NCI-H82 treated with DMSO at 0.1 percent for 48 hours (cell line): ENCODE measurements around the gene LYPD5.
"Not testable (repeated sequence)": the region's sequence is repeated elsewhere in the genome, so short reads cannot be mapped to it uniquely, and the experiment has no call there.

Experiments used
- DNase-seq: peaks from one replicate; lab custom pipeline; 2025; ENCODE audit not compliant: unreplicated experiment; lab: John Stamatoyannopoulos, UW

The LYPD5 gene, protein sequence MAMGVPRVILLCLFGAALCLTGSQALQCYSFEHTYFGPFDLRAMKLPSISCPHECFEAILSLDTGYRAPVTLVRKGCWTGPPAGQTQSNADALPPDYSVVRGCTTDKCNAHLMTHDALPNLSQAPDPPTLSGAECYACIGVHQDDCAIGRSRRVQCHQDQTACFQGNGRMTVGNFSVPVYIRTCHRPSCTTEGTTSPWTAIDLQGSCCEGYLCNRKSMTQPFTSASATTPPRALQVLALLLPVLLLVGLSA

DNA sequence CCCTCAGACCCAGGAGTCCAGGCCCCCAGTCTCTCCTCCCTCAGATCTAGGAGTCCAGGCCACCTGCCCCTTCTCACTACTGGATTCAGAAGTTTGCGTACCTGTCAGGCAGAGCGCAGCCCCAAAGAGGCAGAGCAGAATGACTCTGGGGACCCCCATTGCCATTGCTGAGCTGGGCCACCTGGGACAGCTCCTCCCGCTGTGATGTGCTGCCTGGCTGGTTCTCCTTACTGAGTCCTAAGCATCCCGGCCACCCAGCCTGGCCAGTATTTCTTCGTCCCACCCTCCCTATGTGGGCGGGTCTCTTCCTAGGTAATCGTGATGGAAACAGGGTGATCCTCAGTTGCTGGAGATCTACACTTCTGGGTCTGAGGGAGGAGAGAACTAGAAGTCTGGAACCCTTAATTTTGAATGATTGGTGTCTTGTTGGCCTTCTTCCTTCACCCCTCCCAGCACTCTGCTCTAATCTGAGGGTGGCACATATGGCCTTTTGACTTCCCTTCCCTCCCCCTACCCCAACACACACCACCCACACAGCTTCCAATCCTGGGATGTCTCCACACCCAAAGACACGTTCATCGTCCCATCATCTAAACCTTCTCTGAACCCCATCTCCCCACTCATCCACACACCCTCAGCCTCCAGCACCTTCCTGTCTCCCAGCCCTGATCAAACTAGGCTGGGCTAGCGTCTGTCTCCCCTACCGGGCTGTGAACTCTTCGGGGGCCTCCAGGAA is at the start of gene LYPD5:
LYPD5 (minus strand) TSS at position 232 of the 736 bp plus-strand sequence; CDS start at position 165, 67 bp downstream.
- DNase-seq: no peak

GRCh38 chr19:43848821-43849220 is 46.6 kb upstream of the LYPD5 start:
- no peak for DNase-seq

GRCh38 chr19:43847884-43848283 is 45.6 kb upstream of the LYPD5 start:
- DNase-seq: no peak

GRCh38 chr19:43847246-43847645 is 45.0 kb upstream of the LYPD5 start:
- DNase-seq: no peak

GRCh38 chr19:43842007-43842406 is 39.8 kb upstream of the LYPD5 start:
- no peak for DNase-seq

DNA sequence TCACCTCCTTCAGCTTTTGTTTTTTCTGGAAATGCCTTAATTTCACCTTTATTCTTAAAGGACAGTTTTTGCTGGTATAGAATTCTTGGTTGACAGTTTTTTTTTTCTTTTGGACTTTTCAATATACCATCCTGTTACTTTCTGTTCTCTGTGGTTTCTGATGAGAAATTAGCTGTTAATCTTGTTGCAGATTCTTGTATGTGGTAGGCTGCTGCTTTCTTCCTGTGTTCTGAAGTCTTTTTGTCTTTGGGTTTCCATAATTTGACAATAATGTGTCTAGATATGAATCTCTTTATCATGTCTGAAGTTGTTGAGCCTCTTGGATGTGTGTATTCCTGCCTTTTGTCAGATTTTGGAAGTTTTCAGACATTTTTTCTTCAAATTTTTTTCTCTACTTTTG is 36.9 kb upstream of the LYPD5 start:
- no peak for DNase-seq

DNA sequence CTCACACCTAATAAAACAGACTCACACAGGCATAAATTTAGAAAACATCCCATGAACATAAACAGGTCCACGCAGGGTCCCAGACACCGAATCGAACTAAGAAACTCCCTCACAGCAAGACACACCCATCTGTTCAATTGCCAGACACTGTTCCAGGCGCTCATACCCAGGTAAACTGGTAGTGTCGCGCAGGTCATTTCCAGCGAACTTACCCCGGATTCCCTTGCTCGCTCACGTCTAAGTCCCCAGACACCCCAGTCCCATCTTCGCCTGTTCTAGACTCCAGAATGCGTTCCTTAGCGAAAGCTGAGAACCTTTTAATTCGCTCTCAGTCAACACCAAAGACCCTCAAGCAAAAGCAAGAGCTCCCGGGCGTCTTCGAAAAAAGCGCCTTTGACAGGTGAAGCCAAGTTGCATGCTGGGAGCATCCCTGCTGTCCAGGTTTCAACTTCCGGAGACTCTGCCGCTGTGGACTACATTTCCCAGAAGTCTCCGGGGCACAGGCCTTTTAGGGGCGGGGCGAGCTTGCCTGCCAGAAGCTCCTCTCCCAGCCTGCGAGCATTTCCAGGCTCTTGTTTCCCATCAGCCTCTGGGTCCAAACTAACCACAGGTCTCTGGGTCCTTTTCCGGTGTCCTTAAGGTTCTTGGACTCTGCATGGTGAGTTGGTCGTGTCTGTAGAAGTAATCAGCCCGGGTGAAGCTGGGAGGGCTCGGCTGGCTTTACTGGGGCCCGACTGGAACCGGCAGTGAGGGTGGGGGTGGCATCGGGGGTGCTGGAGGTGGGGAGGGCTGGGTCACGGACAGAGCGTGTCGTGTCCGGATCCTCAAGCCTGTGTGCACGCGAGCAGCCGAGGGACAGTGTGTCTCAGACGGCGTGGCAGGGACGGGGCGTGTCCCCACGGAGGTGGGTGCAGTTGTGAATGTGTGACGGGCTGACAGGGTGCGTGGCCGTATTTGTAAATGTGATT is 24.8 kb upstream of the LYPD5 start, which contains the start of gene ZNF283:
ZNF283 (plus strand) TSS at position 535 of the 968 bp plus-strand sequence. CDS start 6,184 bp downstream, outside the sequence.
- peak; percentile 83 for DNase-seq

GRCh38 chr19:43824572-43824971 is 22.3 kb upstream of the LYPD5 start:
- not testable (repeated sequence) for DNase-seq

DNA sequence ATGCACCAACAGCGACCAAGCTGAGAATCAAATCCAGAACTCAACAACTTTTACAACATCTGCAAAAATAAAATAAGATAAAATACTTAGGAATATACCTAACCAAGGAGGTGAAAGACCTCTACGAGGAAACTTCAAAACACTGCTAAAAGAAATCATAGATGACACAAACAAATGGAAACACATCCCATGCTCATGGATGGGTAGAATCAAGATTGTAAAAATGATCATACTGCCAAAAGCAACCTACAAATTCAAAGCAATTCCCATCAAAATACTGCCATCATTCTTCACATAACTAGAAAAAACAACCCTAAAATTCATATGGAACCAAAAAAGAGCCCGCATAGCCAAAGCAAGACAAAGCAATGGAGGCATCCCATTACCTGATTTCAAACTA is 21.6 kb upstream of the LYPD5 start:
- not testable (repeated sequence) for DNase-seq

- no peak for DNase-seq
Measured at GRCh38 chr19:43820884-43821215, 18.6 kb upstream of the LYPD5 start.

- DNase-seq: no peak
Measured at GRCh38 chr19:43820098-43820883, 18.0 kb upstream of the LYPD5 start.

DNA sequence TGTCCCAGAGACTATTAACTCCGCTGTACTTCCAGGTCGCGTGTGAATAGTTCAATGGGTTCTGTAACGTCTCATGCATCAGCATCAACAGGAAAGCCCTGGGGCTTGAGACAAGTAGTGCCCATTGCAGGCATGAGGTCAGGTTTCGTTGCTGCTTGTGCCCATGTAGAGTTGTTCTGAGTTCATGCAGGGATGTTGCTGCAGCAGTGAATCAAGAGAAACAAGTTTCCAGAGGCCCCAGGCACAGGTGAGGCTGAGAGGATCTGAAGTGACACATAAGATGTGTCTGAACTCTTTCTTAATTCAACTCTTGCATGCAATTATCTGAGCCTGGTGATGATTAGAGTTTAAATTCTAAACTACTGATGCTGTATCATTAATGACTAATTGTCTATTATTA is 16.3 kb upstream of the LYPD5 start:
- DNase-seq: no peak

GRCh38 chr19:43817454-43817853 is 15.2 kb upstream of the LYPD5 start:
- DNase-seq: not testable (repeated sequence)

DNA sequence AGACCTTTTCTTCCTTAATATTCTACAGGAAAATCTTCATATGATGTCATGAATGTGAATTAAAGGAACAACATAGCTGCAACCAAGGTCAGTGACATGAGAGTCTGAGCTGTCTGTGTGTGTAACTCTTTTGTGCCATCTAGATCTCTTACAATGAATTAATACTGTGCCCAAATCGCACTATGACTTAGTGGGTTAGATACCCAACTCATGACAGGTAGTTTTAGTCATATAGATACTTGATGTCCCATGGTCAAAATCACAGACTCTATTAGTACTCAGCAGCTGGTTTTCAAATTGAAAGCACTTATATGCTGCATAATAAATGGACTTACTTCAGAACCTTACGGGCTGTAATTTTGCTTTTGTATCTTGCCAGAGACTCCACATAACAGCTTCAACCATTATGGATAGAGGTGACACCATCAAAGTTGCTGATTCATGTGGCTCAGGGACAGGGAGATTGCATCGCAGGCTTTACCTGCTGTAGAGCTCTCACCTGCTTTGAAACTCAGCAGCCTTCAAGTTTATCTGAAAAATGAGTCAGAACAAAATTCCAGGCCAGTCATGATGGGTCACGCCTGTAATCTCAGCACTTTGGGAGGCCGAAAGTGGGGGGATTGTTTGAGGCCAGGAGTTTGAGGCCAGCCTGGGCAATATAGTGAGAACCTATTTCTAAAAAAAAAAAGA is 12.6 kb upstream of the LYPD5 start:
- no peak for DNase-seq

GRCh38 chr19:43812688-43813087 is 10.4 kb upstream of the LYPD5 start:
- DNase-seq: no peak

- no peak for DNase-seq
Measured at GRCh38 chr19:43812259-43812658, 10.0 kb upstream of the LYPD5 start.

- DNase-seq: no peak
Measured at GRCh38 chr19:43811837-43812236, 9.6 kb upstream of the LYPD5 start.

DNA sequence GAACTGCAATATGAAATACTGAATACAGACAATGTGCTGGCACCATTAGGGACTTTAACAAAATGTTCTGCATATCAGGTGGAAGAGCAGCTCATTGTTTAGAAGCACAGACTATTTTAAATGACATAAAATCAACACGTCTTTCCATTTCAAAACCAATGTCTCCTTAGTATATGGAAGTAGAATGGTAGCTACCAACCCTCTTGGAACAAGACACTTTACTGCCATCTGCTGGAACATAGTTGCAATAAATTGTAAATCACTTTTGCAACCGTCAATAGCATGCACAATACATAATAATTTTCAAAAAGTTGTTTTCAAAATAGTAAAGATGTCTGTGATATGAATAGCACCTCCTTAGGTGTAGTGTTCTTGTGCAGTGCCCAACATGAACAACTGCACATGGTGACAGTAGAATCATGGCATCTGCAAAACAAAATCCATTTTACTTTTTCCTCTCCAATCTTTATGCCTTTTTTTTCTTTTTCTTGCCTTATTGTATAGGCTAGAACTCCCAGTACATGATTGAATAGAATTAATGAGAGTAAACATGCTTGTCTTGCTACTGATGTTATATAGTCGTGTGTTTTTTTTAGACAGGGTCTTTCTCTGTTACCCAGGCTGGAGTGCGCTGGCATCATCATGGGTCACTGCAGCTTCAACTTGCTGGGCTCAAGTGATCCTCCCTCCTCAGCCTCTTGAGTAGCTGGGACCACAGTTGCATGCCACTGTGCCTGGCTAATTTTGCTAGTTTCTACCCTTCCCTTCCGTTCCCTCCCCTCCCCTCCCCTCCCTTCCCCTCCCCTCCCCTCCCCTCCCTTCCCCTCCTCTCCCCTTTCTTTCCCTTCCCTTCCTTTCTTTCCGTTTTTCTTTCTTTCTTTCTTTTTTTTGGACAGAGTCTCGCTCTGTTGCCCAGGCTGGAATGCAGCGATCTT is 7.8 kb upstream of the LYPD5 start:
- peak; percentile 16 for DNase-seq

- DNase-seq: no peak
Measured at GRCh38 chr19:43807651-43808050, 5.4 kb upstream of the LYPD5 start.
